Islet precursor cell (in vitro differentiated cells): Measurements from ENCODE around the gene PTGR3.

Experiments
- DNase-seq: peaks from one replicate; pipeline ENCODE4 v3.0.0-alpha.2; 2018

Gene PTGR3

GRCh38 chr18:75167759-75168618 lies 41.0 kb downstream of the PTGR3 start:
- DNase-seq: no peak

- no peak for DNase-seq
Measured at GRCh38 chr18:75167137-75167536, 41.8 kb downstream of the PTGR3 start.

DNA sequence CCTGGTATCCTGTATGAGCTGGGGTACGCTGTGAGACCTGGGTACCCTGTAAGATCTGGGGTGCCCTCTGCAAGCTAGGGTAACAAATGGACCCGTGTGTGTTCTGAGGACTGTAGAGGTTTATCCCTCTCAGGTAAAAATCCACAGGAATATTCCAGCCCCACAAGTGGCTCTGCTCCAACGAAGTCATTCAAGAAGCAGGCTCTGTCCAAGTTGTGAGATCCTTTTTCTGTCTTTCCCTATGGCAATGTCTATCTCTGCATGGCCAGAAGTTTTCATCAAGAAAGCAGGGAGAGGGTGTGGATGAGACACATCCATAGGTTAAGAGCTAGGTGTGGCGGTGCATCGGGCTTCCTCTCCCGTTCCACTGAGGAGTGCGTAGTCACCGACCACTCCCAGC lies 43.0 kb downstream of the PTGR3 start:
- DNase-seq: no peak

GRCh38 chr18:75164479-75164878 lies 44.5 kb downstream of the PTGR3 start:
- no peak for DNase-seq

- DNase-seq: no peak
Measured at GRCh38 chr18:75163736-75164135, 45.2 kb downstream of the PTGR3 start.

DNA sequence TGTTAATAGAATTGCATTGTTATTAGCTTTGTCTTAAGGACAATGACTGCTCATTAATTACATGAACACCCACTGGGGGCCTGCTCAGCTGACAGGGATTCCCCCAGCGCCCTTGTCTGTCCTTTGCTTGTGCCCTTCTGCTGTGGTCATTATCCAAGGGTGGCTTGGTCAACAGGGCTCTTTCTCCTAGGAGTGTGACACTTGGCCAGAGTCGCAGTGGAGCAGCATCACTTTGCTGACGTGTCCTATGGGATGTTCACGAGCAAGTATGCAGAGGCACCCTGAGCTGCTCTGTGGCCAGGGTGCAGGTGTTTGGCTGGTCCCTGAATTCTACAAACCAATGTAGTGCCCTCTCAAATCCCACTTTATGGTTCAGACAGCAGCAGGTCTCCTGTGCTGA lies 46.0 kb downstream of the PTGR3 start:
- DNase-seq: no peak

GRCh38 chr18:75162467-75162866 lies 46.5 kb downstream of the PTGR3 start:
- no peak for DNase-seq

DNA sequence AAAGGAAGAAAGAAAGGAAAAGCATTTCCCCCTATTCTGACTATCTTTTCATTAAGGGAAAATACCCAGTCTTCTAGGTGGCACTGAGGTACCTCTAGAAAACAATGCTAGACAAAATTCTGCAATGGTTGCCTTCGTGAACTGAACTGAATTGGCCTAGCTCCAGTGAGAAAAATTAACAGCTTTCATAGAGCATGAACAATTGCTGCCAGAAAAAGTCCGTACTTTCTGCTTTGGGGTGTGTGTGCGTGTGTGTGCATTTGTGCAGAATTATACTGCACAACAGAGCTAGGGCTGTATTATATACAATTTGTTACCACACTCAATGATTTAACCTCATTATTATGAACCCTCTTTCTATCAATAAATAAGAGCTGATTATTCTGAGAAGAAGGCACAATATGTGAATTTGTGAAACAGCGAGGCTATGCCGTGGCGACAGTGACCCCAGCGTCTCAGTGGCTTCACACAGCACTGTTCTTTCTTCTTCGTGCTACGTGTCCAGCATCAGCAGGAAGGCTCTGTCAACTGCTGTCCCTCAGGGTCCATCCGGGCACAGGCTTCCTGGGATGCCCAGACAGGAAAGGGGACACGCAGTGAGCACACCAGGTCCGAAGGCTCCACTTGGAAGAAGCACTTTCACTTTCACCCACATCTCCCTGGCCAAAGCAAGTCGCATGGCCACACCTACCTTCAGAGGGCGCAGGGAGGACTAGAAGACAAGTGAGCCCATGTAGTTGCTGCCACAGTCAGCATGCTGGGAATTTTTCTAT lies 47.5 kb downstream of the PTGR3 start:
- DNase-seq: no peak

GRCh38 chr18:75160364-75160763 lies 48.6 kb downstream of the PTGR3 start:
- no peak for DNase-seq

DNA sequence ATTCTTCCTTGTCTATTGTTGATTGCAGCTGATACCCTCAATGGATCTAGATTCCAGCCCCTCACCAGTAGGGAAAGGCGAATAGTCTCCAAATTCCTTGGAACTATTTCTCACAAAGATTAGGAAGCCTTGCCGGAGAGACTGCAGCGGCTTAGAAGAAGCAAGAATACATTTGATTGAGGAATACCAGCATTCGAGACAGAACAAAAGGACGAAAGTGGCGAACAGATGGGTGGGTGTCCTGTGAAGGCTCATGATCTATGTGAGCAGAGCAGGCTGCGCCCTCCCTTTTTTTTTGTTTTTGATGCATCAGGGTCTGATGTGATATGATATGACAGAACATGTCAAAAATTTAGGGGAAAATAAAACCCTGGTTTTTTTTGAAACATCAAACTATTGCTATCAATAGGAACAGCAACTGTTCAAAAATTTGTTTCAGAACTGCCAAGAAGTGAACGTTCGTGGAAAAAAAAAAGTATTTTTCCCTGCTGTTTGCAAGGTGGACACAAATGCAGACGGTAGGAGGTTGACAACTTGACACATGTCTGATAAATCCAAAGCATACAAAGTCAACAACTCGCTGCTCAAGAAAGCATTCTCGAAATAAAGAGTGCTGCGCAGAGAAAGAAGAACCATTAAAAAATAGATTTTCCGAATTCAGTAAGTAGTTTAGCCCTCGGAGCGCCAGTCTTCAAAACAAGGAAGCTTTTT lies 49.1 kb downstream of the PTGR3 start:
- no peak for DNase-seq

DNA sequence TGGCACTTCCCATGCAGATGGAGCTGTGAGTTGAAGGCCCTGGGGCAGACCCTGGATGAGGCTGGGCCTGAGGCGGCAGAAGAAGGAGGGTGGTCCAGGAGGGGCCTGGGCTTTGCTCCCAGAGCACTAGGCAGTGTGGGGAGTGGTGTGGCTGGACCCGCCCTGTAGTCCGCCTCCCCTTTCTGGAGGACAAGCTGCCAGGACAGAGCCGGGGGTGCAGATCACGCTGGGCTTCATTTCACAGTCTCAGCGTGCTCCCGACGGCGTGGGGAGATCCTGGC lies 49.8 kb downstream of the PTGR3 start:
- DNase-seq: no peak
